Chondrocyte (in vitro differentiated cells): Measurements from ENCODE around the gene ARID4B. TPM values are rescaled to one million over a fixed set of nuclear protein-coding genes. Genes with fewer than 3 reads are reported as not detected.

Source experiments
- DNase-seq: peaks from one replicate; pipeline ENCODE4 v3.0.0; 2021; ENCODE audit warnings: mixed read lengths, low spot score
- H3K27ac Mint-ChIP-seq: one replicate; pipeline ENCODE4 v1.8.0; 2021; ENCODE audit warnings: mild to moderate bottlenecking, moderate library complexity, mixed read lengths; ENCODE audit not compliant: unreplicated experiment
- H3K27me3 Mint-ChIP-seq: 2 replicates; pipeline ENCODE4 v1.8.0; 2021; ENCODE audit warnings: low read depth, mixed read lengths
- H3K36me3 Mint-ChIP-seq: 2 replicates; pipeline ENCODE4 v1.8.0; 2021; ENCODE audit warnings: low read depth, mixed read lengths
- H3K4me1 Mint-ChIP-seq: 2 replicates; pipeline ENCODE4 v1.8.0; 2021; ENCODE audit warnings: low read depth, mild to moderate bottlenecking, mixed read lengths
- H3K4me3 Mint-ChIP-seq: one replicate; pipeline ENCODE4 v1.8.0; 2021; ENCODE audit warnings: mild to moderate bottlenecking, moderate library complexity, mixed read lengths; ENCODE audit not compliant: unreplicated experiment
- H3K9me3 Mint-ChIP-seq: 2 replicates; pipeline ENCODE4 v1.8.0; 2021; ENCODE audit warnings: low read depth, mixed read lengths
- total RNA-seq: library from RNA; stranded (reverse); gene quantifications from 3 replicates; pipeline ENCODE4 v1.2.1, GENCODE V29; 2021
- TF ChIP-seq, protein P1 (sequence below): fragments of 200-600 bp; sonication (generic); IDR thresholded peaks from 2 replicates; pipeline ENCODE4 v1.5.0; 2021; ENCODE audit warnings: antibody characterized with exemption, mild to moderate bottlenecking, moderate library complexity

The ARID4B gene
- total RNA-seq, 1 donor from 2014 or later = 26.5 TPM

DNA sequence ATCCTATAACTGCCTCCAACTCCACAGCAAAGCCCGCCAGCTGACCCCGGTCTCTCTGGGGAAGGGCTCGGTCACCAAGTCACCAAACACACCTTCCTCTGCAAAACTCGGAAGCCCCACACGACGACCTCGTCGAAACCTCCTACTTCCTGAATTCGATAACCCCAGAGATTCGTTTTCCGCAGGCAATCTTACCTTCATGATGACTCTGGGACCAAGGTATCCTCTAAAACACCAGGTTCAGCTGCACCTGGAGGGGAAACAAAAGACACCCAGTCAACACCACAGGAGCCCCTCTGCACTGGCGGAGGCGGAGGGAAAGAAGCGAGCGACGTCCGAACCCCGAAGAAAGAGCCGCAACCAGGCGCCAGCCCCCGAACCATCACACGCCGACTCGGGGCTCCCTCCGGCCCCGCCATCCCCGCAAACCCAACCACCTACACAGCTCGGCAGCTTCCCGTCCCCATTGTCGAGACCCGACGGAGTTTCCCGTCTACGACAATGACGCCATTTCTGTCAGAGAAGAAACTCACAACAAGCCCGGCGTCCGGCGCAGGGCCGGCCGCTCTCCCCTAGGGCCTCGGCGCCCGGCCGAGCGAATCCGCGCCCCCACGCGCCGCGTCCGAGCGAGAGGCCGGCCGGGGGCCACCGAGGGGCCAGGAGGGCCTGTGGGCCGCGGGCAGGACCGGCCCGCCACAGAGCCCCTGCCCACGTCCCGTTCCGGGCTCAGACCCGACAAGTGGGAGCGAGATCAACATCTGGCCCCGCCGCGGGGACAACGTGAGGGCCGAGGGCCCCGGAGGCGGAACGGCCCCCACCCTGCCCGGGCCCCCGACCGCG is 1.0 kb downstream of the ARID4B start:
- H3K36me3 Mint-ChIP-seq = peaks cover 2% of the 10 kb centered on the region
- H3K4me1 Mint-ChIP-seq = peaks cover 32% of the 10 kb centered on the region
- TF ChIP-seq, protein P1, sequence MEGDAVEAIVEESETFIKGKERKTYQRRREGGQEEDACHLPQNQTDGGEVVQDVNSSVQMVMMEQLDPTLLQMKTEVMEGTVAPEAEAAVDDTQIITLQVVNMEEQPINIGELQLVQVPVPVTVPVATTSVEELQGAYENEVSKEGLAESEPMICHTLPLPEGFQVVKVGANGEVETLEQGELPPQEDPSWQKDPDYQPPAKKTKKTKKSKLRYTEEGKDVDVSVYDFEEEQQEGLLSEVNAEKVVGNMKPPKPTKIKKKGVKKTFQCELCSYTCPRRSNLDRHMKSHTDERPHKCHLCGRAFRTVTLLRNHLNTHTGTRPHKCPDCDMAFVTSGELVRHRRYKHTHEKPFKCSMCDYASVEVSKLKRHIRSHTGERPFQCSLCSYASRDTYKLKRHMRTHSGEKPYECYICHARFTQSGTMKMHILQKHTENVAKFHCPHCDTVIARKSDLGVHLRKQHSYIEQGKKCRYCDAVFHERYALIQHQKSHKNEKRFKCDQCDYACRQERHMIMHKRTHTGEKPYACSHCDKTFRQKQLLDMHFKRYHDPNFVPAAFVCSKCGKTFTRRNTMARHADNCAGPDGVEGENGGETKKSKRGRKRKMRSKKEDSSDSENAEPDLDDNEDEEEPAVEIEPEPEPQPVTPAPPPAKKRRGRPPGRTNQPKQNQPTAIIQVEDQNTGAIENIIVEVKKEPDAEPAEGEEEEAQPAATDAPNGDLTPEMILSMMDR = no peak
- no peak for DNase-seq
- peak overlapping the region; percentile 95 for H3K27ac Mint-ChIP-seq
- H3K27me3 Mint-ChIP-seq = no peaks in the 10 kb centered on the region
- H3K9me3 Mint-ChIP-seq = no peaks in the 10 kb centered on the region
- peak overlapping the region; percentile 94 for H3K4me3 Mint-ChIP-seq

DNA sequence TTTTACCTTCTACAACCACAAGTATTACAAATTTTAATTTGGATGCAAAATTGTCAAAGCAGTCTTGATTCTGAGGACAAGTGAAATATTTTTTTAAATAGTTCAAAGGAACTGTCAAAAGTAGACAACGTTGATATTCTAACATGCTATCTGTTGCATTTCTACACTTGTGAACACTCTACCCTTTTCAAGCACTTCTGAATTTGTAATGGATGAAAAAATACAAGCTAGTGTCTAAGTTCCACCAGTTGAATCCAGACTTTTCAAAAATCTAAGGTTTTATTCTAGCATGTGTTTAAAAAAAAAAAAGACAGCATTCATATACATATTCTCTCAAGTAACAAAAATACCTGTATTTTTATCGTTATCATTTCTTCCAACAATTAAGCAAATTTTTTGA is 2.1 kb downstream of the ARID4B start:
- Mint-ChIP-seq H3K9me3 (no peaks in the 10 kb centered on the region), H3K27ac (peak overlapping the region; percentile 95), H3K27me3 (no peaks in the 10 kb centered on the region), H3K4me3 (peak overlapping the region; percentile 94), H3K4me1 (peaks cover 32% of the 10 kb centered on the region), H3K36me3 (peaks cover 2% of the 10 kb centered on the region)
- TF ChIP-seq, protein P1 = no peak
- DNase-seq = no peak

- no peaks in the 10 kb centered on the region for H3K9me3 Mint-ChIP-seq
- H3K36me3 Mint-ChIP-seq = peaks cover 9% of the 10 kb centered on the region
- H3K4me1 Mint-ChIP-seq = peaks cover 36% of the 10 kb centered on the region
- TF ChIP-seq, protein P1 = no peak
- H3K4me3 Mint-ChIP-seq = peak overlapping the region; percentile 47
- no peaks in the 10 kb centered on the region for H3K27me3 Mint-ChIP-seq
- DNase-seq = no peak
- peak overlapping the region; percentile 46 for H3K27ac Mint-ChIP-seq
Measured at GRCh38 chr1:235325139-235325538, 2.8 kb downstream of the ARID4B start.

- TF ChIP-seq, protein P1 = no peak
- no peak for DNase-seq
- Mint-ChIP-seq H3K4me3 (no peak overlapping the region), H3K36me3 (peaks cover 9% of the 10 kb centered on the region), H3K27ac (peak overlapping the region; percentile 81), H3K9me3 (no peaks in the 10 kb centered on the region), H3K4me1 (peaks cover 36% of the 10 kb centered on the region), H3K27me3 (no peaks in the 10 kb centered on the region)
Measured at GRCh38 chr1:235324296-235324695, 3.7 kb downstream of the ARID4B start.

DNA sequence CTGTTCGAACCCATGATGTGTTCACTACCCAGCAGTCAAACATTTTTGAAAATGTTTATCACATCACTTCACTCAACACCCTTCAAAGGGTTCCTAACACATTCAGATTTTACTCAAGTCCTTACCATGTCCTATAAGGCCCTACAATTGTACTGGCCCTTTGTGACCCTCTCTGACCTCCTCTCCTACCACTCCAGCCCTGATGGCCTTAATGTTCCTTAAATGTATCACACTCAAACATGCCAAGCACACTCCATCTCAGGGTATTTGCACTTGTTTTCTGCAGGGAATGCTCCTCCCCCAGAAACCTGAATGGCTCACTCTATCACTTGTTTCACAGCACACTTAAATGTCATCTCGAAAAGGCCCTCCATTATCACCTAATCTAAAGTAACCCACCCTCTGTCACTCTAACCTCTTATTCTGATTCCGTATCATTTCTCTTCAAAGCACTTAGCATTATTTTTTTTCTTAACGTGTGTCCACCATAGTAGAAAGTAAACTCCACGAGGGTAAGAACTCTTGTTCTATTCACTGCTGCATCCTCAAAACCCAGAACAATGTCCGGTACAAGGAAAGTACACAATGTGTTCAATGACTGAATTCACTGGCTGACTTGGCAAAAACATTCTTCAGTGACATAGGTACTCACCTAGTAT is 7.3 kb downstream of the ARID4B start:
- peaks cover 34% of the 10 kb centered on the region for H3K4me1 Mint-ChIP-seq
- TF ChIP-seq, protein P1 = no peak
- H3K36me3 Mint-ChIP-seq = peaks cover 13% of the 10 kb centered on the region
- DNase-seq = no peak
- peak overlapping the region; percentile 3 for H3K27ac Mint-ChIP-seq
- no peaks in the 10 kb centered on the region for H3K27me3 Mint-ChIP-seq
- no peaks in the 10 kb centered on the region for H3K9me3 Mint-ChIP-seq
- no peak overlapping the region for H3K4me3 Mint-ChIP-seq
